GM10266 (cell line): ENCODE data around the gene NPM1.
A peak's percentile ranks its signal among the peaks of the same experiment; 100 is the strongest.

Source experiments
- DNase-seq: peaks from one replicate; pipeline ENCODE4 v3.0.0; 2012; ENCODE audit errors: extremely low spot score
- CTCF ChIP-seq: IDR thresholded peaks from 2 replicates; pipeline ENCODE4 v1.5.1; 2012; ENCODE audit warnings: mild to moderate bottlenecking, low read depth; ENCODE audit not compliant: control insufficient read depth, insufficient read depth; ENCODE audit errors: missing control alignments

The NPM1 gene

GRCh38 chr5:171386861-171387344 is 746 bp upstream of the NPM1 start:
- no peak for TF ChIP-seq CTCF
- DNase-seq = no peak

GRCh38 chr5:171387970-171388815 is 544 bp downstream of the NPM1 start:
- peak; percentile 67 for DNase-seq
- no peak for TF ChIP-seq CTCF

- DNase-seq = no peak
- TF ChIP-seq CTCF = no peak
Observed at GRCh38 chr5:171388816-171389168, 1.1 kb downstream of the NPM1 start.

- DNase-seq = no peak
- TF ChIP-seq CTCF = no peak
Observed at GRCh38 chr5:171390883-171391677, 3.4 kb downstream of the NPM1 start.

GRCh38 chr5:171391996-171392577 is 4.4 kb downstream of the NPM1 start:
- DNase-seq = no peak
- no peak for TF ChIP-seq CTCF

- no peak for DNase-seq
Observed at GRCh38 chr5:171392585-171393159, 5.0 kb downstream of the NPM1 start.

More at GRCh38 chr5:171392585-171393159, 5.0 kb downstream of the NPM1 start:
- TF ChIP-seq CTCF = no peak
